NOMO-1 (cell line): ENCODE results near the gene KRT84.

Experiments
- DNase-seq, 2 experiments: peaks; one replicate each; lab custom pipeline; 2025; ENCODE audit not compliant: unreplicated experiment in 2 of 2; lab: John Stamatoyannopoulos, UW

The KRT84 gene

DNA sequence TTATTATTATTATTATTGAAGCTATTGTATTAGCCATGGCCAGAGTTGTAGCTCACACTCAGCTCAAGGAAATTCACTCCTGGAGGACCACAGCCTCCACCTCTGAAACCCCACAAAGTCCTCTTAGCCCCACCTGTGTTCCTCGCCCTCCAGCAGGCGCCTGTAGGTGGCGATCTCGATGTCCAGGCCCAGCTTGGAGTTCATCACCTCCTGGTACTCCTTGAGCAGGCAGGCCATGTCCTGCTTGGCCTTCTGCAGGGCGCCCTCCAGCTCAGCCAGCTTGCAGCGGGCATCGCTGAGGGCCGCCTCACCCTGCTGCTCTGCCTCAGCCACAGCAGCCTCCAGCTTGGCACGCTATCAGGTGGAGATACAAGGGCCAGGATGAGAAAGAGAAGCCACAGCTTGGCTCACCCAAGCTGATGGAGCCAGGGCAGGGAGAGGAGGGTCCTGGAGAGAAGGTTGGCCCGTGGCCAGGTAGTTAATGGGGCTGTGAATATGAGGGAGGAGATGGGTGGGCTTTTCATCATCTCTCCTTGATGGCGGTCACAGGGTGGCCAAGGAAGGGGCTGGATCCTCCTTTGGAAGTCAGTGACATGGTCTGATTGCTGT, 23.2 kb downstream of the KRT84 start:
- DNase-seq = no peak

DNA sequence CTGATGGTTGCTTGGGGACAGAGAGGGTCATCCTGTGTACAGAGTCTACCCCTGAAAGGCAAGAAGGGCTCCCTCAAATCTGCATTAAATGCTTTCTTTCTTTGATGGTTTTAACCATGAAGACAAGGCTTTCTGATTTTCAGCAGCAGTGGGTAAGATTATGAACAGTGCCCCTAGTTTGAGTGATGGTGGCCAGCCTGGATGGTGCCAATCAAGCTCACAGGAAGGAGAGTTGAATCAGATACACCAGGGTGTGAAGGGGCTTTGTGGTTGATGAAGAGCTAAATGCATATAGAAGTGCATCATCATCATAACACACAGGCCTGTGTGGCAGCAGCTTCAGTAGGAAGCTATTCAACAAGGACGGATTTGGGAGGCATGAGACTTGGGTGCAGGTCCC, 23.9 kb downstream of the KRT84 start:
- DNase-seq = no peak

DNA sequence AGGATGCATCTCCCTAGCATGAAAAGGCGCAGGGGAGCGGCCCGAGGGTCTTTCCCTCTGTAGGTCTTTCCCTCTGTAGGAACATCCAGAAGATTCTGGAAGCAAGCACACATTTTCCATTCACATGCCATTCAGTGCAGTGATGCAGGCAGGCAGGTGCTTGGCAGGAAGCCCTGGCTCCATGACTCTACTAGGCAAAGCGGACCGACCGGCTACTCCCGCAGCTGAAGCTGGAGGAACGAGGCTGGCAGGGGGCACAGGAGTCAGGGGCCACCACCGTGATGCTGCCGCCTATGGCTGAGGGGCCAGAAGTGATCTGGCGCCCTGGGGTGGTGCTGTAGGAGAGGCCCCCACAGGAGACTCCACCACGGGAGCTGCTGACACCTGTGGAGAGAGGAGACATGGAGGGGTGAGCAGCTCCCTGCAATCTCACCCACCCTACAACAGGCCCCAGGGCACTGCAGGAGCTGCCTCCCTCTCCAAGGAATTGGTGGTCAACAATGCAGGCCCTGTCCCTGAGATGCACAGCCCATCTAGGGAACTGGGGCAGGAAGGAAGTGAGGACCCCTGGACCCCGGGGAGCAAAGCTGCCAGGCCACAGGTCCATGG, 24.7 kb downstream of the KRT84 start:
- no peak for DNase-seq

DNA sequence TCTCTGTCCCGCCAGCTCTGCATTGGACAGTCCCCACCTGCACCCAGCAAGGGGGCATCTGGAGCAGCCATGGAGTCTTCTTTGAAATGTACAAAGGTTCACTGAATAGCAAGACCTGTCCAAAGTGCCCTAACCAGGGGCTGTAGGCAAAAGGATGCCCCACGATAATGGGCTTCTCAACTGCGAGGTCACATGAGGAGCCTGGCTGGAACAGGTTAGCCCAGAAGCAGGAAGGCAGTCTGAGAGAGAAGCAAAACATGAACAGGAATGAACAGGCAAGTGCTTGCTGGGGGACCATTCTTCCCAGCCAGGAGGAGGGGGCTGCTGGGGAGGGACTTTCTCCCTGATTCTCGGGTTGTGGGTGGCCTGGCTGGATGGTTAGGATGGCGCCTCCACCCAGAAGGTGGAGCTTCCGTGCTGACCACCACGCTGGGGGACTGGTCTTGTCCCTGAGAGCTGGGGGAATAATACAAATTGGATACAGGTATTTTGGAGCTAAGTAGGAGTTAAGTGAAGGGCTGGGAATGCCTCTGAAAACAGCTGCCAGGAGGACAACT, 25.3 kb downstream of the KRT84 start:
- no peak for DNase-seq

DNA sequence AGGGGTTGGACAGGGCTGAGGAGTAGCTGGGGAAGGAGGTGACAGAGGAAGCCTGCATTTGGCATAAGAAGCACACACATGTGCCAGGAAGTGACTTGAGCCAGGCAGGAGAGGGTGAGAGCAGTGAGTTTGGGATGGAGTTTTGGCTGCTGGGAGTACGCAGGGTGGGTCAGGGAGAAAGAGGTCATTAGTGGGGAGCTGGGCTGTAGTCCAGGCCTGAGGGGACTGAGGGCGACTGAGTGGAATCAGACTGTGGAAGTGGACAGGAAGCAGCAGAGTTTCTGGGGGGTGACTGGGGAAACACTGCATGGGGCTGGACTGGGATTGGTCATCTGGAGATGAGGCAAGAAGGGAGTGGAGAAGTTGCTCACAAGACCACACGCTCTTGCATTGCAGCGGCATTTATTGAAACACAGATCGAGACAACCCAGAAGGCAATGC, 25.8 kb downstream of the KRT84 start:
- peak in 1 of 2 experiments; percentile 6 for DNase-seq

DNA sequence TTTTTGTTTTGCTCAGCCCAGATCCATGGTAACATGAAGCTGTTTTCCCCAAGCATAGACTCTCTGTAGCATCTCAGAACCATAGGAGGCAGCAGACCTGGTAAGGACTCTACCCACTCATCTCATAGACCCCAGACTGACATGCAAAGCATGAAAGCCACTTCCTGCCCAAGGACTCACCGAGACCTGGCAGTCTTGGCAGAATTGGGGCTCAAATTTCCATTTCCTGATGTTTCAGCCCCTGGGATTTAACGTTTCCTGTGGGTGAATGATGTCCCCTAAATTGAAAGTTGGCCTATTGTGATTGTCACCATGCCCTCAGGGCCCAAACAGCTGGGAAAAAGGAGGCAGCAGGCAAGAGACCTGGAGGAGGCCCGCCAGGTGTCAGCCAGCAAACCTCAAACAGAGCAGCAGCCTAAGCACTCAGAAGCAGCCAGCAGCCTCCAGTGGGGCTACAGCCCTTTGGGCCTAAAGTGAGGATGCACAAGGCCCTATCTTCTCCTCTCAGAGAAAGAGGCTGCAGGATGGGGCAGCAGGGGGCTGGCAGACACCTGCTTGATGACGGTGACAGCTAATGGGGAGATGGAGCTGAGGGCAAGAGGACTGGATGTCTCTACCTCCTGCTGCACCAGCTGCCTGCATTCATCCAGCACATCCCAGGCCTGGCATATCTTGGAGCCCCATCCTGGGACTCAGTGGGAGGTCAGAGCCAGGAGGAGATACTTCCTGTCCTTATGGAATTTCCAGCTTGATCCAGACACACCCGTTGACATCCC, 26.7 kb downstream of the KRT84 start:
- no peak for DNase-seq

DNA sequence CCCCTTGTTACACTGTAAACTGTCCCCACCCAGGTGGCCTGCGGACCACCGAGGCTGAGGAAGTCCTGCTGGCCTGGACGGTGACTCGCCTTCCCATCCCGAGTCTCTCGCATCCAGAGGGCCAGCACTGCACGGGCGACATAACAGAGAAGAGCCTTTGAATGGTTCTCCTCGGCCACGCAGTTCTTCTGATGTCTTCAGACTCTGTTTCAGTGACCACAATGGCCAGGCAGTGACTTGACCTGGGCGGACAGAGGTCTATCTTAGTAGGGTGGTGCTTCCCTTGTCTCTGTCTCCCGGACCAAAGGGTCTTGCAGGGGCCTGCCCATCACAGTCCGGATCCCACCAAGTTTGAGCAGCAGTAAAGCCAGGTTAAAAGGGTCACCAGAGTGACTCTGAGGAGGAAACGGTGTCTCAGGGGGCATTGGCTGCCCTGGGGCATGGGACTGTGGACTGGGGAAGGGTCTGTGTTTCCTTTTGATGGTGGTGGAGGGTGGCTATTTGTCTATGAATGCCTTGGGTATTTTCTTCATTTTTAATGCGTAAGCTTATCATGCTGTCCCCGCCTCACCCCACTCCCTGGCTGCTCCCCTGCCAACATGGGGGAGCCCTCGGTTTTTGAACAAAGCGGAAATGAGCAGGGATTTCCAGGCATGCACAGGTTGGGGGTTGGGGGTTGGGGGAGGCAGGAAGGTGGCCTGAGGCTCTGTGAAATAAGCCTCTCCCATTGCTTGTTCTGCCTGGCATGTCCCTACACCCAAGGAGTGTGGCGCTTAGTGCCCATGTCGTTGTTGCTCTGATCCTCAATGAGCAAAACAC, 28.5 kb downstream of the KRT84 start:
- DNase-seq = no peak

DNA sequence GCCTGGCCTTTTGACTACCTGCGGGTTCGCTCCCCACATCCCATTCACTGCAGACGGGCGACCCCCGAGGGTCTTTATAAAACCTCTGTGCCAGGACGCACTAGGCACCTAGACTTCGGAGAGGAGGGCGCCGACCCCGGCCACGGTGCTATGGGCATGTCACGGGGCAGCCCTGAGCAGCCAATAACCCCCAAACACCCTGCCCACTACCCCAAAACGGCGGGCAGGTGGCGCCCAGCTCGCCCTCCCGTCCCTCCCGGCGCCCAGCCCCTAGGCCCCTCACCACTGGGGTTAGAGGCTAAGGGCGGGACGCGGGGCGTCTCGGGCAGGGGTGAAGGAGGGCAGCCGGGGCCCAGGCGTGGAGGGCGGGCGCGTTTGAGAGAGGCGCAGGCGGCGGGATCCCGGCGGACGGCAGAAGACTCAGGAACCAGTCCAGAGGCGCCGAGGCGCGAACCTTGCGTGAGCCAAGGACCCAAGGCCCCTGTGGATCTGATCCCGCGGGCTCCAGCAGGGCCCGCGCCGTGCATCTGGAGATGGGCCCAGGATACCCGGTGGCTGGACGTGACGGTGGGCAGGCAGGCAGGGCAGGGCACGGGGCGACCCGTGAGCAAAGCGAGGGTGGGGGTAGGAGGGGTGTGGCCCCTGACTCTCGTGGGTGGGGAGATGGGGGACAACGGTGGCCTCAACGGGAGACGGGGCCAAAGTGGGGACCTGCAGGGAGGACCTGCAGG, 29.3 kb downstream of the KRT84 start:
- DNase-seq = no peak

DNA sequence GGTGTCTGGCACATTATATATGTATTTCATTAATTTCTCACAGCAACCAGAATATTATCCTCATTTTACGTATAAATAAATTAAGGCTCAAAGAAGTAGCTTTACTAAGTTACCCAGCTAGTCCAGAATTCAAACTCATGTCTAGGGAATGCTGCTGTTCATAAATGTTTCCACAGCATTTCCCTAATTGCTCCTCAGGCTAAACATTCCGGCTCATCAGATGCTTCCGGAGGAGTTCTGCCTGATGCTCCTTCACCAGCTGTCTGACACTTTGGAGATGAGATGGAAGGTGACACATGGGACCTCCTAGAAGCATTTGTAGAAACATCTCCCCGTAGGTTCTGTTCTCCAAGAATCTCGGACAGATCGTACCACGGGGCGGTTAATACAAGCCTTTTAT, 30.3 kb downstream of the KRT84 start:
- DNase-seq = no peak

DNA sequence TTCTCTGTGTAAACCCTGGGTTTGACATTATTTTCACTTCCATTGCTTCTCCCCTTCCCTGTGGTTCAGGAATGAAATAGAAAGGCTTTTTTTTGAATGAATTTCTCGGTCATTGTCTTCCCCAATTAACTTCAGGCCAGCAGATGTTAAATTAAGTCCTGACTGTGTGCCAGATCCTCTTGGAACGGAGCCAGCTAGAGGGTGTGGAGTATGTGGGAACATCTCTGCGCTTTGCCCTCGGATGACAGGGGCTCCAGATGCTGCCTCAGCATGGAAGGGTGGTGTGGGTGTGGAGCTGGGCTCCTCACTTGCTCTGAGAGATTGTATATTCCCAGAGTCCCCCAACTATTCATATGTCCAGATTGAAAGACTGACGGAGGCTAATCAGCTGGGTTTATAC, 31.3 kb downstream of the KRT84 start:
- no peak for DNase-seq

DNA sequence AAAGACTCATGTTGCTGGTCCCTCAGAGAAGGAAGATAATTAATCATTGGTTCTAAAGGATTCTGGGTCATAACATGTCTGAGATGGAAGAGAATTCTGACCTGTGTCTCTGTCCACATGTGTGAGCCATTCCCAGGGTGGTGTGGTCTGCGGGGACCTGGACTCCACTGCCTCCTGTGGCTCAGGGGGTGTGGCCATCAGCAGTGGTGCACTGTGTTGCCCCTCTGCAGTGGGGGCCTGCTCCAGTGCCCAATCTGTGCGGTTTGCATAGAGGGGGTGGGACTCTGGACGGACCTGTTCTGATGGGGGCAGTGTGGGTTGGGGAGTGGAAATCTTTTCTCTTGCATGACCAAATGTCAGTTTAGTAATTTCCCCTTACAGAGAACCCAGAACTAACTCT, 31.7 kb downstream of the KRT84 start:
- no peak for DNase-seq

DNA sequence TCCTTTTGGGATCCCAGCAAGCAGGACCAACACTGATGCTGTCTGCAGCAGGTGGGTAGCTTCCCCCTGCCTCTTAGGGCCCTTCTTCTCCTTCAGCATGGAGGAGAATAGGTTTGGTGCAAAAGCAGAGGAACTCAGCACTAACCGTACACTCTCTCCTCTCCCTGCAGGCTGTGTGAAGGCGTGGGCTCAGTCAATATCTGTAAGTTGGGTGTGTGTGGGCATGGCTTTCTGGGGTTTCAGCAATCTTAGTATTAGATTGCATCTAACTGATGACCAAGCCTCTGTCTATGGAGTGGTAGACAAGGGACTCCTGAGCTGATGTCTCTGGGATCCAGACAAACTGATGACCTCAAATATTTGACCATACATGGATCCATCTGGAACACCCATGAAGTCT, 32.5 kb downstream of the KRT84 start:
- no peak for DNase-seq

DNA sequence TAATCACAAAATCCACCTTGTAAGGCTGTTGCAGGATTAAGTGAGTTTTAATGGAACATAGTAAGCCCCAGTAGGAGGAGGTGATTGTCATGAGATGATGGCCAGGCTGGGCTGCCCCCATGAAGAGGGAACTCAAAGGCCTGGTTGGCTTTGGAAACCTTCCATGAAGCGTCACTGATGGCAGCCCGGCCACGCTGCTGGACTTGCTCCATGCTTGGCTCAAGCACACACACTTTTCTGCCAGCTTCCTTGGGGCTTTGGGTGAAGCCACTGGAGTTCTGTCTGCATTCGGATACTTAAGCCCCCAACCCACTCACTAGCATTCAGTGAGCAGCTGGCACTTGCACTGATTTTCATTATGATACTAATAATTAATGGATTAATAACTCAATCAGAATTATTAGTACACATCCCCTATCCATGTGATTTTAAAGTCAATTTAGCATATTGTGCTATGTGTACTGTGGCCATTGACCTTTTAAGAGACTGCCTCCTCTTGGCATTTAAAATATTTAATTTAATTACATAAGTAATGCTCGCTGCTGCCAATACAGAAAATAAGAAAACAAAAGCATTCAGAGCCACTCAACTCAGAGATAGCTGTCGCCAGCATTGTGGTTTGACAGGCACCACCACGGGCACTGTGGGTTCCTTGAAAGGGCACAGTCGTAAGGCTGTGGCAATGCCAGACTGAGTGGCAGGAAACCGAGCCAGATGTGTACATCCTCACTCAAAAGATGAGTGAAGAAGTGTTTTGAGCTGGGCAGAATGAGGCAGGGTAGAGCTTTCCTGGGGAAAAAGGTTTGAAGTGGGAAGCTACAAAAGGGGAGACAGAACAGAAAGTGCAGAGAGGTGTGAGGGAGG, 34.0 kb downstream of the KRT84 start:
- no peak for DNase-seq

DNA sequence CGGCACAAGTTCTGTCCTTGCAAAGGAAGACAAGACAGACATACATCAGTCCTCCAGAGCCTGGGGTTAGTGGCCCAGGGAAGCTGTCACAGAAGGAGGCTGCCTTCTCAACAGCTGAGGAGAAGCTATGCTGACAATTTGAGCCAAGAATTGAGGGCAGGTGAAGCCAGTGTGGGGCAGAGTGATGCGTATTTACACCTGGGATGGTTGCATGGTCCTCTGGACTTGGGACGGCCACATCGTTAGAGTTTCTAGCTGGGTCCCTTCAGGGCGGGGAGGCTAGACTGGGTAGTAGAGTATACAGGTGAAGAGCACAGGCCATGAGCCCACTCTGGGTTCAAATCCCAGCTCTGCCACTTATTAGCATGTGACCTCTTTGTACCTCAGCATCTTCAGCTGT, 34.7 kb downstream of the KRT84 start:
- DNase-seq = no peak

DNA sequence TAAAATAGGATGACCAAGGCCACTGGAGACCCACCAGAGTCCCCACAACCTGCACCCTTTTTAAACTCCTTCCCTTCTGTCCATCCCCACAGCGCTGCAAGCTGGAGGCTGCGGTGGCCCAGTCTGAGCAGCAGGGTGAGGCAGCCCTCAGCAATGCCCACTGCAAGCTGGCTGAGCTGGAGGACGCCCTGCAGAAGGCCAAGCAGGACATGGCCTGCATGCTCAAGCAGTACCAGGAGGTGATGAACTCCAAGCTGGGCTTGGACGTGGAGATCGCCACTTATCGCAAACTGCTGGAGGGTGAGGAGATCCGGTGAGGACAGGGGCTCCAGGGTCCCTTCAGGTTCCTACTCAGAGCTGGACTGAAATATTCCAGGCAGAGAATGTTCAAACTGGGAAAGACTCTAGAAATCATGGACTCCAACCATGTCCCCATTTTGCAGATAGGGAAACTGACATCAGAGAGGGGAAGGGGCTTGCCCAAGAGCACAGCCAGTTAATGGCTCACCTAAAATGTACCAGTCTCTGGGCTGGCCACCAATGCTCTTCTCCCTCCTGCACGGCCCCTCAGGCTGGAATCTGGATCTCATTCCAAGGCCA, 35.3 kb downstream of the KRT84 start:
- DNase-seq = no peak

DNA sequence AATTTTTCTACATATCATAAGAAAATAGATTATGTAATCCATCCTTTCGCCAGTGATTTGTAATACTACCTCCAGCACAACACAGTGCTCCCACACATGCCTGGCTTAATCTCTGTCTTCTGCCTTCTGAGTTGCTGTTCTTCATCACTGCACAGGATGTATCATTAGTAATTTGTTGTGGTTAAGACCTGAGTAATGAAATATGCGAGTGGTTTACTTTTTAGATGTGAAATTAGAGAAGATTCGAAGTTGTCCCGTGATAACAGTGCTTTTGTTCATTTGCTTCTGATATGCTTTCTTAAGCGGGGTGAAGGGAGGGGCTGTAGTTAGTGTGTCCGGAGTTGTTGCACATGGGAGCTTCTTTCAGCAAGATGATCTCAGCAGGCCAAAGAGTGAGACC, 36.3 kb downstream of the KRT84 start:
- DNase-seq = no peak

DNA sequence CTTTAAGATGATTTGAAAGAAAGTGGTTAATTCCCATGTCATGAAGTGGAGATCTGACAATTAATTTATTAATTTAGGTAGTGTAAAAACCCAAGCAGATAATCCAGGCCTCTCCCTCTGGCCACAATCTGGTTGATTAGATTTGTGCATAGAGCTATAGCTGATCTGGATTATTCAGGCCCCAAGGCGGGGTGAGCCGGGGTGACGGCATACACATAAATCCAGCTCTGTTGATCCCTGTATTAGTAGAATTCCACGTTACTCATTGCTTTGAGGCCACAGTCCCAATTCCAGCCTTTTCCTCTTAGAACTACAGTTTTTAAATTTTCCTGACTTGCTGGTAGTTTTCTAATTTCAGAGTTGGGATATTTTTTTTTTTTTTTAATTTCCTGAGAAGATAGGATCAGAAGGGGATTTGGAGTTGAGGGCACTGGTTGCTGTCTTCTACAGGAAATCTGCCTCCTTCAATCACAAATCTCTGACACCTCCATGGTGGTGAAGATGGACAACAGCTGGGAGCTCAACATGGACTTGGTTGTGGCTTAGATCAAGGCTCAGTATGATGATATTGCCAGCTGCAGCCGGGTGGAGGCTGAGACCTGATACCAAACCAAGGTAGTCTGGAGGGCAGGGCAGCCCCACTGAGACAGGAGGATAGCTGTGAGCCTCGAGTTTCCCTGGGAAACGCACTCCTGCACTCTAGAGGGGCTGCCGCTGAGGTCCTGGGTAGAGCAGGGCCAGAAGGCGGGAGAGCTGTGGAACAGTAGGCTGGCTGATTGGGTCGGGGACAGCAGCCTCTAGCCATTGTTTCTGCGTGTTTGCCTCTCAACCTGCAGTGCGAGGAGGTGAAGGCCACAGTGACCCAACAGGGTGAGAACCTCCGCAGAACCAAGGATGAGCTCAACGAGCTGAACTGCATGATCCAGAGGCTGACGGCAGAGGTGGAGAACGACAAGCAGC, 37.6 kb downstream of the KRT84 start:
- DNase-seq = no peak

DNA sequence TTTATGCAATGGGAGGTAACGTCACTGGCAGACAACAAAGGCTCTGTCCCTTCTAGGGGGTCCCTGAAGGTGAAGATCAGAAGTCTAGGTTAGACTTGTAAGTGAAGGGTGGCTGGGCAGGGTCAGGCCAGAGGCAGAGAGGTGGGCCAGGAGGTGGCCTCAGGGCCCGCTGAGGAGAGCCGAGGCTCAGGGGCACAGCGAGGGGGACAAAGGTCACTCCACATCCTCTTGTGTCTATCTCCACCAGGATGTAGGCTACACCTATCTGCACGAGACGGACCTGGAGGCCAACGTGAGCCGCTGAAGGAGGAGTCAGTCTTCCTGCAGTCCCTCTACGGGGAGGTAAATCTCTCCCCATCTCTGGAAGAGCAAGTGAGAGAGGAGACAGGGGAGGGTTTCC, 38.4 kb downstream of the KRT84 start:
- no peak for DNase-seq
